ENCODE measurements around the gene SMARCD3.

The SMARCD3 gene

GRCh38 chr7:151212626-151213025, 35.9 kb downstream of the SMARCD3 start:
- no peak for DNase-seq (ENCODE audit: extremely low spot score)
- TF ChIP-seq BHLHE40 (IDR thresholded peaks at IDR 0.05; ENCODE audit: borderline replicate concordance) (no peak), ZNF384 (IDR thresholded peaks at IDR 0.05) (no peak), SP1 (IDR thresholded peaks at IDR 0.05) (no peak), ARNT (IDR thresholded peaks at IDR 0.05) (no peak), LEF1 (IDR thresholded peaks at IDR 0.05; ENCODE audit: borderline replicate concordance) (no peak), ELF4 (IDR thresholded peaks at IDR 0.05) (no peak), CTBP1 (IDR thresholded peaks at IDR 0.05; ENCODE audit: borderline replicate concordance) (no peak), HDGF (IDR thresholded peaks at IDR 0.05; ENCODE audit: borderline replicate concordance) (no peak), NFRKB (IDR thresholded peaks at IDR 0.05) (no peak), SUZ12 (IDR thresholded peaks at IDR 0.05) (no peak), FOXM1 (IDR thresholded peaks at IDR 0.05; ENCODE audit: borderline replicate concordance) (no peak), FOXA1 (IDR thresholded peaks at IDR 0.05) (no peak)
- POLR2A ChIA-PET: interaction anchor here (1.5 to 10.6 kb wide), 2 partner anchors 14 to 20 kb away, joined by 6 to 90 read pairs; partner anchors contain the start of genes ABCF2 and CHPF2
- CTCF ChIA-PET: no interaction called here

GRCh38 chr7:151211155-151211772, 37.2 kb downstream of the SMARCD3 start:
- CTCF ChIA-PET: interaction anchor here (1.3 kb wide), 1 partner anchor 16 kb away, joined by 4 read pairs; the partner anchor contains the start of gene ABCF2
- TF ChIP-seq FOXM1 (IDR thresholded peaks at IDR 0.05; ENCODE audit: borderline replicate concordance) (no peak), ELF4 (IDR thresholded peaks at IDR 0.05) (no peak), NFRKB (IDR thresholded peaks at IDR 0.05) (no peak), HDGF (IDR thresholded peaks at IDR 0.05; ENCODE audit: borderline replicate concordance) (no peak)
- DNase-seq (ENCODE audit: extremely low spot score): no peak
- POLR2A ChIA-PET: interaction anchor here (0.6 to 10.6 kb wide), 3 partner anchors 16 to 47 kb away, joined by 3 to 90 read pairs (median 3); partner anchors contain the start of gene ABCF2

- POLR2A ChIA-PET: interaction anchor here (1.0 to 10.6 kb wide), 2 partner anchors 9 to 17 kb away, joined by 3 to 90 read pairs; partner anchors contain the start of gene ABCF2
- CTCF ChIA-PET: interaction anchor here (1.3 kb wide), 1 partner anchor 17 kb away, joined by 4 read pairs; the partner anchor contains the start of gene ABCF2
- no peak for TF ChIP-seq HDGF (IDR thresholded peaks at IDR 0.05; ENCODE audit: borderline replicate concordance)
- no peak for TF ChIP-seq FOXA1 (IDR thresholded peaks at IDR 0.05)
- TF ChIP-seq PKNOX1 (IDR thresholded peaks at IDR 0.05): no peak
- no peak for TF ChIP-seq SUZ12 (IDR thresholded peaks at IDR 0.05)
- TF ChIP-seq TARDBP (IDR thresholded peaks at IDR 0.05): no peak
- TF ChIP-seq ARNT (IDR thresholded peaks at IDR 0.05): no peak
- TF ChIP-seq ZNF384 (IDR thresholded peaks at IDR 0.05): no peak
- TF ChIP-seq ELF4 (IDR thresholded peaks at IDR 0.05): no peak
- no peak for TF ChIP-seq NFRKB (IDR thresholded peaks at IDR 0.05)
- no peak for TF ChIP-seq FOXM1 (IDR thresholded peaks at IDR 0.05; ENCODE audit: borderline replicate concordance)
- no peak for TF ChIP-seq BHLHE40 (IDR thresholded peaks at IDR 0.05; ENCODE audit: borderline replicate concordance)
- TF ChIP-seq L3MBTL2 (conservative IDR thresholded peaks at IDR 0.05): no peak
- no peak for TF ChIP-seq CTBP1 (IDR thresholded peaks at IDR 0.05; ENCODE audit: borderline replicate concordance)
- TF ChIP-seq LEF1 (IDR thresholded peaks at IDR 0.05; ENCODE audit: borderline replicate concordance): no peak
- no peak for DNase-seq (ENCODE audit: extremely low spot score)
Observed at GRCh38 chr7:151210087-151210854, 38.2 kb downstream of the SMARCD3 start, which contains the start of gene H2BK1. Gene H2BK1, minus strand, starts transcription at chr7:151210488. Its CDS starts 170 bp downstream, at chr7:151210318.

- ChIA-PET CTCF (no interaction called here), POLR2A (interaction anchor here (10.6 kb wide), 1 partner anchor 17 kb away, joined by 90 read pairs; the partner anchor contains the start of gene ABCF2)
- no peak for TF ChIP-seq ARNT (IDR thresholded peaks at IDR 0.05)
- no peak for TF ChIP-seq CTBP1 (IDR thresholded peaks at IDR 0.05; ENCODE audit: borderline replicate concordance)
- no peak for TF ChIP-seq FOXK2 (IDR thresholded peaks at IDR 0.05)
- DNase-seq (ENCODE audit: extremely low spot score): no peak
Observed at GRCh38 chr7:151209588-151209987, 38.9 kb downstream of the SMARCD3 start.

- ChIA-PET POLR2A (interaction anchor here (3.1 kb wide), 1 partner anchor 19 kb away, joined by 16 read pairs; the partner anchor contains the start of gene ABCF2), CTCF (no interaction called here)
- no peak for DNase-seq (ENCODE audit: extremely low spot score)
- TF ChIP-seq FOXM1 (IDR thresholded peaks at IDR 0.05; ENCODE audit: borderline replicate concordance): no peak
- TF ChIP-seq L3MBTL2 (conservative IDR thresholded peaks at IDR 0.05): no peak
- TF ChIP-seq HDGF (IDR thresholded peaks at IDR 0.05; ENCODE audit: borderline replicate concordance): no peak
- no peak for TF ChIP-seq TARDBP (IDR thresholded peaks at IDR 0.05)
Observed at GRCh38 chr7:151208253-151208862, 40.1 kb downstream of the SMARCD3 start.

- POLR2A ChIA-PET: interaction anchor here (1.6 to 3.1 kb wide), 2 partner anchors 13 to 19 kb away, joined by 4 to 16 read pairs; partner anchors contain the start of gene ABCF2
- TF ChIP-seq HDGF (IDR thresholded peaks at IDR 0.05; ENCODE audit: borderline replicate concordance) (no peak), TARDBP (IDR thresholded peaks at IDR 0.05) (no peak), SP1 (IDR thresholded peaks at IDR 0.05) (no peak)
- CTCF ChIA-PET: interaction anchor here (0.9 kb wide), 1 partner anchor 70 kb away, joined by 3 read pairs; no protein-coding TSS in a partner anchor
- no peak for DNase-seq (ENCODE audit: extremely low spot score)
Observed at GRCh38 chr7:151207804-151208203, 40.7 kb downstream of the SMARCD3 start.

- ChIA-PET CTCF (interaction anchor here (0.9 kb wide), 1 partner anchor 70 kb away, joined by 3 read pairs; no protein-coding TSS in a partner anchor), POLR2A (interaction anchor here (1.6 to 3.1 kb wide), 3 partner anchors 12 to 25 kb away, joined by 4 to 16 read pairs (median 6); partner anchors contain the start of genes ABCF2 and CHPF2)
- no peak for DNase-seq (ENCODE audit: extremely low spot score)
- TF ChIP-seq SP1 (IDR thresholded peaks at IDR 0.05) (no peak), FOXK2 (IDR thresholded peaks at IDR 0.05) (no peak), L3MBTL2 (conservative IDR thresholded peaks at IDR 0.05) (no peak), FOXM1 (IDR thresholded peaks at IDR 0.05; ENCODE audit: borderline replicate concordance) (no peak), ARNT (IDR thresholded peaks at IDR 0.05) (no peak), PKNOX1 (IDR thresholded peaks at IDR 0.05) (no peak), ZNF384 (IDR thresholded peaks at IDR 0.05) (no peak), CTBP1 (IDR thresholded peaks at IDR 0.05; ENCODE audit: borderline replicate concordance) (no peak), BHLHE40 (IDR thresholded peaks at IDR 0.05; ENCODE audit: borderline replicate concordance) (no peak), SUZ12 (IDR thresholded peaks at IDR 0.05) (no peak), ELF4 (IDR thresholded peaks at IDR 0.05) (no peak), LEF1 (IDR thresholded peaks at IDR 0.05; ENCODE audit: borderline replicate concordance) (no peak)
Observed at GRCh38 chr7:151207315-151207714, 41.2 kb downstream of the SMARCD3 start.

Data from HEK293T (cell line).